Esophagus muscularis mucosa (tissue), 3 donors: ENCODE measurements around the gene ADK.

ENCODE experiments used
- POLR2A ChIP-seq: fragments of 450-650 bp; IDR thresholded peaks from one replicate; pipeline ENCODE4 v1.6.1; 2017; ENCODE audit warnings: antibody characterized with exemption, moderate library complexity, mild to moderate bottlenecking, low read depth
- TF ChIP-seq, protein P1 (sequence below), 3 experiments: fragments of 200-600 bp in 2 of 3; fragments of 450-650 bp in 1 of 3; sonication (generic) in 2 of 3; IDR thresholded peaks; one replicate each; pipeline ENCODE4 v1.5.1; 2017 to 2019; ENCODE audit warnings: antibody characterized with exemption in 3 of 3, mild to moderate bottlenecking in 2 of 3, moderate library complexity in 1 of 3

DNA sequence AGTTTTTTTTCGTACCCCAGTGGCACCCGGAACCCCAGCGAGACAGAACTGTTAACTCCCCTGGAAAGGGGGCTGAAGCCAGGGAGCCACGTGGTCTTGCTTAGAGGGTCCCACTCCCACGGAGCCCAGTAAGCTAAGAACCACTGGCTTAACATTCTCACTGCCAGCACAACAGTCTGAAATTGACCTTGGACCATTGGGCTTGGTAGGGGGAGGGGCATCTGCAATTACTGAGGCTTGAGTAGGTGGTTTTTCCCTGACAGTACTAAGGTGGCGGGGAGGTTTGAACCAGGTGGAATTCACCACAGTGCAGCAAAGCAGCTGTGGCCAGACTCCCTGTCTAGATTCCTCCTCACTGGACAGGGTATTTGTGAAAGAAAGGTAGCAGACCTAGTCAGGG lies 196.5 kb downstream of the ADK start:
- TF ChIP-seq, protein P1, sequence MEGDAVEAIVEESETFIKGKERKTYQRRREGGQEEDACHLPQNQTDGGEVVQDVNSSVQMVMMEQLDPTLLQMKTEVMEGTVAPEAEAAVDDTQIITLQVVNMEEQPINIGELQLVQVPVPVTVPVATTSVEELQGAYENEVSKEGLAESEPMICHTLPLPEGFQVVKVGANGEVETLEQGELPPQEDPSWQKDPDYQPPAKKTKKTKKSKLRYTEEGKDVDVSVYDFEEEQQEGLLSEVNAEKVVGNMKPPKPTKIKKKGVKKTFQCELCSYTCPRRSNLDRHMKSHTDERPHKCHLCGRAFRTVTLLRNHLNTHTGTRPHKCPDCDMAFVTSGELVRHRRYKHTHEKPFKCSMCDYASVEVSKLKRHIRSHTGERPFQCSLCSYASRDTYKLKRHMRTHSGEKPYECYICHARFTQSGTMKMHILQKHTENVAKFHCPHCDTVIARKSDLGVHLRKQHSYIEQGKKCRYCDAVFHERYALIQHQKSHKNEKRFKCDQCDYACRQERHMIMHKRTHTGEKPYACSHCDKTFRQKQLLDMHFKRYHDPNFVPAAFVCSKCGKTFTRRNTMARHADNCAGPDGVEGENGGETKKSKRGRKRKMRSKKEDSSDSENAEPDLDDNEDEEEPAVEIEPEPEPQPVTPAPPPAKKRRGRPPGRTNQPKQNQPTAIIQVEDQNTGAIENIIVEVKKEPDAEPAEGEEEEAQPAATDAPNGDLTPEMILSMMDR (IDR thresholded peaks at IDR 0.05): no peak
- TF ChIP-seq POLR2A: no peak
